ENCODE measurements around the gene BRF1.
A peak's percentile ranks its signal among the peaks of the same experiment; 100 is the strongest.
"Not testable (repeated sequence)": the region's sequence is repeated elsewhere in the genome, so short reads cannot be mapped to it uniquely, and the experiment has no call there.

BRF1 gene

DNA sequence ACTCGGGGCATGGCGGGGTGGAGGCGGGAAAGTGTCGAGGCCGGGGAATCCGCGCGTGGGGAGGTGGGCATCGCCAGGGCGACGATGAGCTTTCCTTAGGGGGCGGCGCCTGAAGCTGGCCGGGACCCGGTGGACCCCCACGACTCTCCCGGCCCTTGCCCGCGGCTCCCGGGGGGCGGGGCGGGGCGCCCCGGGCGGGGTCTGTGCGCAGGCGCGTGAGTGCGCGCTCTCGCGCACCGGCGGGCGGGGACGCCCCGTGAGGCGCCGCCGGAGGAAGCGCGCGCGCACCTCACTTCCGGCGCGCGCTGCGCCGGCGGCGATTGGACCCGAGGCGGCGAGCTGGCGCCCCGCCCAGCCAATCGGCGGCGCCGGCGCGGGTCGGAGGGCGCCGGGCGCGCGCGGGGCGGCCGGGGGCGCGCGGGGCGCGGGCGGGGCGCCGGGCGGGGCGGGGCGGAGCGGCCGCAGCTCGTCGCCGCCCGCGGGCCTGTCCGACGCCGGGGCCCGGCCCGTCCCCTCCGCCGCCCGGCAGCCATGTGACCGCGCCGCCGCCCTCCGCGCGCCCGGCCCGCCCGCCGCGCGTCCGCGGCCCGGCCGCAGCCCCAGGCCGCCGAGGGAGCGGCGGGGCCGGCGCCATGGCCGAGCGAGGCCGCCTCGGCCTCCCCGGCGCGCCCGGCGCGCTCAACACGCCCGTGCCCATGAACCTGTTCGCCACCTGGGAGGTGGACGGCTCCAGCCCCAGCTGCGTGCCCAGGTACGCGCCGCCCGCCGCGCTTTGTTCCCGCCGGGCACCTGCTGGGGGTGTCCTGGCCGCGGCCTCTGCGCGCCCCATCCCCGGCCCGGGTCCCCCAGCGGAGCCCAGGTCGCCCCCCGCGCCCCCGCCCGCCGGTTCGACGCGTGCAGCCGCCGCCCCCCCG is 13.7 kb upstream of the BRF1 start, which contains the start of gene PACS2:
TSS of gene PACS2 (plus strand) at position 462 of the 914 bp plus-strand sequence. CDS start at position 633, 171 bp downstream.
- DNase-seq: peak; percentile 83

- DNase-seq: no peak
Observed at GRCh38 chr14:105313381-105314286, 12.8 kb upstream of the BRF1 start.

GRCh38 chr14:105312973-105313372 is 12.2 kb upstream of the BRF1 start:
- no peak for DNase-seq

DNA sequence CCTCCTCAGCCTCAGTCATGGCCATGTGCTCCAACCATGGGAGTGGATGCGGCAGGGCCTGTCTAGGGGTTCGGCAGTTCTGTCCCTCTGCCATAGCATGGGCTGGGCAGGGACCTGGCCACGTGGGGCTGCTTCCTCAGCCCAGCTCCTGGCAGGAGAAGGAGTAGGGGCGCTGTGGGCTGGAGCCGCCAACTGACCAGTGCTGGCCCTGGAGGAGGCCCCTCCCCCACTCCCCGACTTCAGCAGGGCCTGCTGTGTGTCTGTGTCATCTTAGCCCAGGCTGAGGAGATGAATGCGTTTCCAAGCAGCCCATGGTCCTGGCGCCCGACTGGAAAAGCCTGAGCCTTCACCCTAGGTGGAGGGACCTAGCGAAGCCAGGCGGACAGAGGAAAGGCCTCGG is 11.0 kb upstream of the BRF1 start:
- no peak for DNase-seq

- DNase-seq: no peak
Observed at GRCh38 chr14:105309371-105309770, 8.6 kb upstream of the BRF1 start.

DNA sequence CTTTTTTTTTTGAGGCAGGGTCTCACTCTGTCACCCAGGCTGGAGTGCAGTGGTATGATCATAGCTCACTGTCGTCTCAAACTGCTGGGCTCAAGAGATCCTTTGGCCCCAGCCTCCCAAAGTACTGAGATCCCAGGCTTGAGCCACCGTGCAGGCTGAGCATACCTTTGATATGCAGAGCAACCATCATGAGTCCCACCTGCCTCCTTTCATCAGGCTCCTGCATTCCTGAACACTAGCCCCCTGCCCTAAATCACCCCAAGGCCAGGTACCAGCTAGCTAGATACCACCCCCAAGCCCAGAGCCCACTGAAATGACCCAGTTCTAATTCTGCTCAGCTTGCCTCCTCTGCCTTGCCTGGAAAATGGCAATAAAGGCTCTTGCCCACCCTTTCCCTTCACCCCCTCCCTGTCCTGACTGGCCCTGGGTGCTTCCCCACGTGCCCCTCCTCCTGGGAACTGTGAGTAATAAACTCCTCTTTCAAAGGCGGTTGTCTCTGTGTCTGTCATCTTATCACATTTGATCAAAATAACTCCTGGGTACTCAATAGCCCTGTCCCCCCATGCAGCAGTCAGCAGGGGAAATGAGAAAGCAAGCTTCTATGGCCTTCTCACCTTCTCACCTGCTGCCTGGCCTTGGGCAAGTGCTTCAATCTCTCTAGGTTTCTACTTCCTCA is 6.4 kb upstream of the BRF1 start:
- no peak for DNase-seq

GRCh38 chr14:105305791-105306190 is 5.0 kb upstream of the BRF1 start:
- no peak for DNase-seq

DNA sequence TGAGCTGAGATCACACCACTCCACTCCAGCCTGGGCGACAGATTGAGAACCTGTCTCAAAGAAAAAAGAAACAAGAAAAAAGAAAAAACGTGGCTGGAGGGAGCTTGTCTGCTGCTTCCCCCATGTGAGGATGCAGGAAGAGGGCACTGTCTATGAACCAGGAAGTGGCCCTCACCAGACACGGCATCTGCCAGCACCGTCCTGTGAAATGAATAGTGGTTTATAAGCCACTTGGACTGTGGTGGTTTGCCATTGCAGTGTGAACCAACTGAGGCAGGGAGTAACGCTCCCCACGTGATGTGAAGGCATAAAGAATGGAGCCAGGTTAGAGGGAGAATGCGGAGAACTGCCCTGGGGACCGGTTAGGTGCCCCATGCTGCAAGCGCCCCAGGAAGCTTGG is 4.5 kb upstream of the BRF1 start:
- no peak for DNase-seq

GRCh38 chr14:105304565-105304964 is 3.8 kb upstream of the BRF1 start:
- no peak for DNase-seq

DNA sequence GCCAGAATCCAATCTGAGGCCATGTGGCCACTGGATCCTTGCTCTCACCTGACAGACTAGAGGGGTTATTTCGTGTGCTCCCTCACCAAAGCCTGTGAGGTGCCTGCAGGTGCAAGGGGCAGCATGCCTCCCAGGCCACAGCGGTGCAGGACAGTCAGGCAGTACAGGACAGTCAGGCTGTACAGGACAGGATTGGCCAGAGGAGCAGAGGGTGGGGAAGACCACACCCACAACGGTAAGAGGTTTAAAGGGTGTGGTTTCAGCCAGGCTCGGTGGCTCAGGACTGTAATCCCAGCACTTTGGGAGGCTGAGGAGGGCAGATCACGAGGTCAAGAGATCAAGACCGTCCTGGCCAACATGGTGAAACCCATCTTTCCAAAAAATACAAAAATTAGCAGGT is 3.1 kb upstream of the BRF1 start:
- DNase-seq: no peak

GRCh38 chr14:105301915-105302249 is 1.1 kb upstream of the BRF1 start:
- DNase-seq: not testable (repeated sequence)

DNA sequence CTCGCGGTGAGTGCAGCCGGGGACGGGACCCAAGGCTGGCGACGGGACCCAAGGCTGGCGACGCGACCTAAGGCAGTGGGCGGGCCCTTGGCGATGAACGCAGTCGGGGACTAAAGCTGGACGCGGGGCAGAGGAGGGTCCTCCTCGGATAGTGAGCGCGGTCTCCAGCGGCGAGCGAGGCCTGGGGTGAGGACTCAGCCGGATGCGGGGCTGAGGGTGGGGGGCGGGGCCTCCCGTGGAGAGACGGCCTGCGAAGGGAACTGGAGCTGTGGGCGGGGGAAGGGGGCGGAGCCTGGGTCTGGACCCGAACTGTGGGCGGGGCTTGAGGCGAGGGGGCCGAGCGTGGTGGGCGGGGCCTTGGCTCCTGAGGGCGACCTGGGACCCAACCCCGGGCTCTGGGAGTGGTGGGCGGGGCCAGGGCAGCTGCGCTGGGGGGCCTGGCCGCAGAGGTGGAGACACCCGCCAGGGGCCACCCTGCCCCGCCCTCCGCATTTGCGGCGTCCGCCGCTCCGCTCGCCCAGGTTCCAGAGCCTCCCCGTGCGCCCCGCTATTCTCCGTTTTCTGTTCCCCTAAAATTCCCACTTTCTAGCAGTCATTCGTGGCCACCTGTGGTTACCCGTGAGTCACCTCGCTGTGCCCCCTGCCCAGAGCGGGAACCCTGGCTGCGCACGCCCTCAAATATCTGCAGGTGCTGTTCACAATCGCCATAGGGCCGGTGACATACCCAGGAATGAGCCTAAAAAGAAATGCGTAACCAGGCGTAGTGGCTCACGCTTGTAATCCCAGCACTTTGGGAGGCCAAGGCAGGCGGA is 508 bp upstream of the BRF1 start:
- DNase-seq: peak; percentile 98

DNA sequence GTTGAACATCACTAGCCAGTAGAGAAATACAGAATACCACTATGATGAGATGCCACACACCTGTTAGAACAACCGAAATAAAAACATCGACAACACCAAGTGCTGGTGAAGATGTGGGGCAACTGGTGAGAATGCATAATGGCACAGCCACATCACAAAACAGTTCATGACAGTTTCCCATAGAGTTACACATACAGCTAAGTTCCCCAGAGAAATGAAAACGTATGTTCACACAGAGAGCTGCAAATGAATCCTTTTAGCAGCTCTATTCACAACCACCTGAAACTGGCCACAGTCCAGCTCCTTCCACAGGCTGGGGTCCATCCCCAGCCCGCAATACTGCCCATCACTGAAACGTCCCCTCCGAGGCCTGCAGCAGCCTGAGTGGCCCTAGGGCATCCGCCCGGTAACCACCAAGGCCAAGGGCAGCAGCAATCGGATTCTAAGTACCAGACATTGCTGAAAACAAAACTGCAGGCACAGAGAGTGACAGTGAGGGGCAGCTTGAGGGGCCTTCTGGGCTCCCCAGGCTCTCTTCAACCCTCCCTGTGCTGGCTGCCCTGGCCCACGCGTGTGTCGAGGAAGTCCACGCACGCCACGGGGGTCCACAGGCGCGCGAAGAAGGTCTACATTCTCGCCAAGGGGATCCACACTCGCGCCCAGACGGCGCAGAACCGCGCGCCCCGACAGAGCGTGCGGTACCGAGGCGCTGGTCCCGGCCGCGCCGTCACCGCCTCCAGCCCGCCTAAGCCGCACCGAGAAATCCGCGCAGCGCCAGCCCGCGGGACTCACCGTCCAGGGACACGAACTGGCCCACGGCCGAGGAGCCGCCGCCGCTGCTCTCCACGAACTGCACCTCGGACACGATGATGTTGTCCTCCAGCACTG is 903 bp downstream of the BRF1 start:
- DNase-seq: no peak

DNA sequence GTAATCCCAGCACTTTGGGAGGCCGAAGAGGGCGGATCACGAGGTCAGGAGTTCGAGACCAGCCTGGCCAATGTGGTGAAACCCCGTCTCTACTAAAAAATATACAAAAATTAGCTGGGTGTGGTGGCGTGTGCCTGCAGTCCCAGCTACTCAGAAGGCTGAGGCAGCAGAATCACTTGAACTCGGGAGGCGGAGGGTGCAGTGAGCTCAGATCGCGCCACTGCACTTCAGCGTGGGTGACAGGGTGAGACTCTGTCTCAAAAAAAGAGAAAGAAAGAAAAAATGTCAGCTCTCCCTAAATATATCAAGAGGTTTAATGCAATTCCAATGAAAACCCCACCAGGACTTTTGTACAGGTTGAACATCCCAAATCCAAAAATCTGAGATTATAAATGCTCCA is 3.5 kb downstream of the BRF1 start:
- not testable (repeated sequence) for DNase-seq

- DNase-seq: peak; percentile 77
Observed at GRCh38 chr14:105294142-105294597, 6.6 kb downstream of the BRF1 start.

DNA sequence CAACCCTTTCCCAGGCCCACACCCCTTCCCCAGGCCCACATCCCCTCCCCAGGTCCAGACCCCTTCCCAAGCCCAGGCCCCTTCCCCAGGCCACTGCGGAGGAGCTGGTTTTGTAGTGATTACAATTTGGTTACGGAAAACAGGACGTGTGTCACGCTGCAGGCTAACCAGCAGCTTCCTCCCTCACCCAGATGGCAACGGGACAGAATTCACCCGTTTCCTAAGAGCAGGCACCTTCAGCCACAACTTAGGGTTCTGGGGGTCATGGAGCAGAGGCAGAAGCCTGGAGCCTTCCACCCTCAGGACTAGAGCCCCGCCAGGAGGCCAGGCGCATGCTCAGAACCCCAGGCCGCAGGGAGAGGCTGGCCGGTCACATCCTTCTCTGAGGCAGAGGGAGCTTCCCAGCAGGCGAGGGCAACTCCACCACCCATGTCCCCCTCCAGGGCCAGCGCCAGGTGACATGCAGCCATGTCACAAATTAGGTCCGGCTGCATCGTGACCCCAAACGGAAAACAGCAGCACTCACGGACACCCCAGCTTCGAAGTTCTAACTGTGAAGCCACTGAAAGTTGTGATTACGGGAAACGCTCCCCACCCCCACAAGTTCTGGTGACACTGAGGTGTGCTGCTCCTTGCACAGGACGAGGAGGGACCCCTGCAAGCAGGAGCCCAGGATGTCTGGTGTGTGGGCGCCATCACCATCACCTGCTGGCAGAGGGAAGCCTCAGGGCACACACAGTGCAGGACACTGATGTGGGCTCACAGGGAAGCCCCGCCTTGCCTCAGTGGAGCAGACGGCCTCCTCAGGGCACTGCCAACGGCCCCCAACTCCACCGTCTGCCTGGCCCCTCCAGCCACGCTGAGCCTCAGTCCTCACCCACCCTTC is 7.7 kb downstream of the BRF1 start:
- peak; percentile 33 for DNase-seq

DNA sequence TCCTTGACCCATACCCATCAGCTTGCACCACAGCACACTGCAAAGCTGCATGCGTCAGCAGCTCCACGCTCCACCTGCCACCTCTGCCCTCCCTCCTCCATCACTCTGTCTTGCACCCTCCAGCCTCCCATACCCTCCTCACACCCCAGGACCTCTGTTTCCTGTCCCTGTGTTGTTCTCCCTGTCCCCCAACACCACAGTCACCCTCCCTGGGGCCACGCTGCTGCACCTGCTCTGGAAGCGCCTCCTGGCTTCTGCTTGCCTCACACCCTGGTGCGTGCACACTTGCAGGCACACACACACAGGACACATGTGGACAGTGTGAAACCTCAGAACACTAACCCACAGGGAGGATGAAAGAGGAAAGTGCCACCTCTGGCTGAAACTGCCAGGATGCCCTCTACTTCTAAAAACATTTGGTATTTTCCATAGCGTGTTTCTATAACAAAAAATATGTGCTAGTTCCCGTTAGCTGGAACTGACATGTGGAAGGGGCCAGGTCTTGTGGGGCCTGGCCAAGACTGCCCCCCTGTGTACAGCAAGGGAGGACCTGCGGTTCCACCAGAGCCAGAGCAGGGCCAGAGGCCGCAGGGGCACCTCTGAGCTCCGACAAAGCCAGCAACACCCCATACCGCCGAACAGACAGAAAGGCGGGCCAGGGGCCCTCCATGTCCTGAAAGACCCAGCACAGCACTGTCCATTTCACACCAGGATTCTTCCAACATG is 10.0 kb downstream of the BRF1 start:
- peak; percentile 28 for DNase-seq

DNA sequence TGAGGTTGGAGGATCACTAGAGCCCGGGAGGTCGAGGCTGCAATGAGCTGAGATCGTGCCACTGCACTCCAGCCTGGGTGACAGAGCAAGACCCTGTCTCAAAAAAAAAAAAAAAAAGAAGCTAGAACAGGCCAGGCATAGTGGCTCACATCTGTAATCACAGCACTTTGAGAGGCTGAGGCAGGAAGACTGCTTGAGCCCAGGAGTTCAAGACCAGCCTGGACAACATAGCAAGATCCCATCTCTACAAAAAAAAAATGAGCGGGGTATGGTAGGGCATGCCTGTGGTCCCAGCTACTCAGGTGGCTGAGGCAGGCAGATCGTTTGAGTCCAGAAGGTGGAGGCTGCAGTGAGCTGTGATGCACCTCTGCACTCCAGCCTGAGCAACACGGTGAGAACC is 11.9 kb downstream of the BRF1 start:
- not testable (repeated sequence) for DNase-seq

All from CD4-positive, alpha-beta T cell treated with Interleukin-10 for 1 hour (primary cell).